GM23338 (cell line): Measurements from ENCODE around the gene CACNA1C. TPM values are rescaled to one million over a fixed set of nuclear protein-coding genes. Genes with fewer than 3 reads are reported as not detected.

Experiments used
- ATAC-seq: fragments of 200-7000 bp; cut with Tn5 transposase; 3 replicates; pipeline ENCODE4 v1.9.1; 2020
- DNase-seq: peaks from one replicate; pipeline ENCODE4 v3.0.0-alpha.2; 2015; ENCODE audit warnings: low spot score
- H2AFZ ChIP-seq: fragments of 200-600 bp; sonication (generic); 2 replicates; pipeline ENCODE4 v1.8.0; 2016; ENCODE audit warnings: antibody characterized with exemption, mild to moderate bottlenecking, moderate library complexity
- H3F3A ChIP-seq: fragments of 200-600 bp; sonication (generic); replicated peaks from 2 replicates; pipeline ENCODE4 v1.8.0; 2017; ENCODE audit warnings: antibody characterized with exemption, mixed run types, low read depth
- H3K27ac ChIP-seq: fragments of 200-600 bp; sonication (generic); 2 replicates; pipeline ENCODE4 v1.6.1; 2016; ENCODE audit warnings: low read depth
- H3K27me3 ChIP-seq: fragments of 200-600 bp; sonication (generic); 2 replicates; pipeline ENCODE4 v1.8.0; 2016; ENCODE audit warnings: mild to moderate bottlenecking, mixed run types, moderate library complexity; ENCODE audit not compliant: insufficient read depth
- H3K36me3 ChIP-seq: fragments of 200-600 bp; sonication (generic); 2 replicates; pipeline ENCODE4 v1.8.0; 2016; ENCODE audit warnings: mild to moderate bottlenecking; ENCODE audit not compliant: insufficient read depth
- H3K4me1 ChIP-seq: fragments of 200-600 bp; sonication (generic); 2 replicates; pipeline ENCODE4 v1.8.0; 2016; ENCODE audit warnings: mild to moderate bottlenecking, moderate library complexity; ENCODE audit not compliant: insufficient read depth
- H3K4me2 ChIP-seq: fragments of 200-600 bp; sonication (generic); 2 replicates; pipeline ENCODE4 v1.7.1; 2017; ENCODE audit warnings: mixed run types
- H3K4me3 ChIP-seq: fragments of 200-600 bp; sonication (generic); 2 replicates; pipeline ENCODE4 v1.6.1; 2016; ENCODE audit warnings: mixed run types
- H3K79me2 ChIP-seq: fragments of 200-600 bp; sonication (generic); replicated peaks from 2 replicates; pipeline ENCODE4 v1.8.0; 2017; ENCODE audit warnings: mild to moderate bottlenecking; ENCODE audit not compliant: insufficient read depth
- H3K9me2 ChIP-seq: fragments of 200-600 bp; sonication (generic); 2 replicates; pipeline ENCODE4 v1.8.0; 2017; ENCODE audit not compliant: insufficient read depth
- H4K20me1 ChIP-seq: fragments of 200-600 bp; sonication (generic); replicated peaks from 2 replicates; pipeline ENCODE4 v1.8.0; 2017; ENCODE audit warnings: mild to moderate bottlenecking; ENCODE audit not compliant: insufficient read depth
- H3K27ac Mint-ChIP-seq: 2 replicates; pipeline ENCODE4 v1.8.0; 2020; ENCODE audit warnings: inconsistent platforms, mild to moderate bottlenecking, moderate library complexity, mixed read lengths
- H3K27me3 Mint-ChIP-seq: 3 replicates; pipeline ENCODE4 v1.8.0; 2022; ENCODE audit warnings: low read depth, mild to moderate bottlenecking, moderate library complexity, mixed read lengths, inconsistent platforms; ENCODE audit not compliant: insufficient read depth, poor library complexity
- H3K36me3 Mint-ChIP-seq: 3 replicates; pipeline ENCODE4 v1.8.0; 2021; ENCODE audit warnings: low read depth, mild to moderate bottlenecking, inconsistent platforms, moderate library complexity, mixed read lengths
- H3K4me1 Mint-ChIP-seq: 3 replicates; pipeline ENCODE4 v1.8.0; 2020; ENCODE audit warnings: mild to moderate bottlenecking, inconsistent platforms, mixed read lengths
- H3K4me3 Mint-ChIP-seq: 3 replicates; pipeline ENCODE4 v1.8.0; 2021; ENCODE audit warnings: moderate library complexity, mild to moderate bottlenecking, inconsistent platforms, mixed read lengths
- H3K9me3 Mint-ChIP-seq: 3 replicates; pipeline ENCODE4 v1.8.0; 2020; ENCODE audit warnings: moderate library complexity, mild to moderate bottlenecking, inconsistent platforms, mixed read lengths
- CREB1 ChIP-seq: fragments of 250-450 bp; sonication (Bioruptor Pico); IDR thresholded peaks from 2 replicates; pipeline ENCODE4 v1.5.0; 2020; ENCODE audit warnings: low read depth, mild to moderate bottlenecking, moderate library complexity
- CTCF ChIP-seq, 2 experiments: fragments of 200-600 bp in 1 of 2; sonication (generic) in 1 of 2; conservative IDR thresholded peaks; 2 replicates each; pipeline versions ENCODE4 v1.5.1 to v1.6.1; 2016 to 2017; ENCODE audit warnings: antibody characterized with exemption in 2 of 2, low read depth in 2 of 2, mild to moderate bottlenecking in 2 of 2, moderate library complexity in 1 of 2
- EZH2 ChIP-seq: fragments of 200-600 bp; sonication (generic); IDR thresholded peaks from one replicate; pipeline ENCODE4 v1.8.0; 2017; ENCODE audit warnings: antibody characterized with exemption, mild to moderate bottlenecking, low read depth; ENCODE audit not compliant: unreplicated experiment
- JUNB ChIP-seq: IDR thresholded peaks from one replicate; pipeline ENCODE4 v1.6.1; 2016; ENCODE audit warnings: antibody characterized with exemption; ENCODE audit not compliant: unreplicated experiment
- NANOG ChIP-seq: IDR thresholded peaks from 2 replicates; pipeline ENCODE4 v1.6.1; 2016; ENCODE audit warnings: antibody characterized with exemption, borderline replicate concordance
- STAT1 ChIP-seq: IDR thresholded peaks from one replicate; pipeline ENCODE4 v1.6.1; 2016; ENCODE audit warnings: antibody characterized with exemption; ENCODE audit not compliant: unreplicated experiment
- ZNF114 ChIP-seq: fragments of 250-450 bp; sonication (Bioruptor Pico); IDR thresholded peaks from 2 replicates; pipeline ENCODE4 v1.5.0; 2020; ENCODE audit warnings: mild to moderate bottlenecking, moderate library complexity
- ZNF331 ChIP-seq: fragments of 250-450 bp; sonication (Bioruptor Pico); IDR thresholded peaks from 2 replicates; pipeline ENCODE4 v1.5.0; 2020; ENCODE audit warnings: low read depth, mild to moderate bottlenecking, moderate library complexity
- polyA plus RNA-seq: library from polyadenylated mRNA; unstranded; fragments of >200 nt; fragmentation: Nextera tagmentation; extraction: Ambion mirVana; gene quantifications from 2 replicates; pipeline ENCODE4 v1.2.1, GENCODE V29; 2016
- total RNA-seq: library from RNA; depleted of rRNA; stranded (reverse); fragments of >200 nt; shearing (Covaris generic); gene quantifications from 2 replicates; pipeline ENCODE4 v1.2.3, GENCODE V29; 2014
- TF ChIP-seq, protein P1 (sequence below): fragments of 250-450 bp; sonication (Bioruptor Pico); IDR thresholded peaks from 2 replicates; pipeline ENCODE4 v1.5.0; 2020; ENCODE audit warnings: mild to moderate bottlenecking, moderate library complexity

CACNA1C gene
- total and polyA plus RNA-seq, 2 experiments from 2014 or later = 0.78 to 2.1 TPM

DNA sequence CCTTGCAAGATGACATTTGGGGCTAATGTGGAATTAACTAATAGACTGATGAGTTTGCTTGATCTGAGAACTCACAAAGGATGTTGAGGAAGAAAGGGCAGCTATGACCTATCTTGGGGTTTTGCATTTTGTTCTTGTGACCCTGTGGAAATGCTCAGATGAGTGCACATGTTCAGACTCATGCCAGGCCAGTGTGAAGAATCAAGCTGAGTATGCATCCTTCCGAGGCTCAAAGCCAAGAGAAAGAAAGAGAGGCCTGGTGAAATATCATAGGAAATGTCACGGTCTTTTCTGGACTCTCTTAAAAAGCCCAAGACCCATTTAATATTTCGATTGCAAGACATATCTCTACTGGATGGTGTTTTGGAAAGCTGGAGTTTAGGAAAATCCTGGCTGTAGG is 96.3 kb downstream of the CACNA1C start (continued):
- TF ChIP-seq, protein P1, sequence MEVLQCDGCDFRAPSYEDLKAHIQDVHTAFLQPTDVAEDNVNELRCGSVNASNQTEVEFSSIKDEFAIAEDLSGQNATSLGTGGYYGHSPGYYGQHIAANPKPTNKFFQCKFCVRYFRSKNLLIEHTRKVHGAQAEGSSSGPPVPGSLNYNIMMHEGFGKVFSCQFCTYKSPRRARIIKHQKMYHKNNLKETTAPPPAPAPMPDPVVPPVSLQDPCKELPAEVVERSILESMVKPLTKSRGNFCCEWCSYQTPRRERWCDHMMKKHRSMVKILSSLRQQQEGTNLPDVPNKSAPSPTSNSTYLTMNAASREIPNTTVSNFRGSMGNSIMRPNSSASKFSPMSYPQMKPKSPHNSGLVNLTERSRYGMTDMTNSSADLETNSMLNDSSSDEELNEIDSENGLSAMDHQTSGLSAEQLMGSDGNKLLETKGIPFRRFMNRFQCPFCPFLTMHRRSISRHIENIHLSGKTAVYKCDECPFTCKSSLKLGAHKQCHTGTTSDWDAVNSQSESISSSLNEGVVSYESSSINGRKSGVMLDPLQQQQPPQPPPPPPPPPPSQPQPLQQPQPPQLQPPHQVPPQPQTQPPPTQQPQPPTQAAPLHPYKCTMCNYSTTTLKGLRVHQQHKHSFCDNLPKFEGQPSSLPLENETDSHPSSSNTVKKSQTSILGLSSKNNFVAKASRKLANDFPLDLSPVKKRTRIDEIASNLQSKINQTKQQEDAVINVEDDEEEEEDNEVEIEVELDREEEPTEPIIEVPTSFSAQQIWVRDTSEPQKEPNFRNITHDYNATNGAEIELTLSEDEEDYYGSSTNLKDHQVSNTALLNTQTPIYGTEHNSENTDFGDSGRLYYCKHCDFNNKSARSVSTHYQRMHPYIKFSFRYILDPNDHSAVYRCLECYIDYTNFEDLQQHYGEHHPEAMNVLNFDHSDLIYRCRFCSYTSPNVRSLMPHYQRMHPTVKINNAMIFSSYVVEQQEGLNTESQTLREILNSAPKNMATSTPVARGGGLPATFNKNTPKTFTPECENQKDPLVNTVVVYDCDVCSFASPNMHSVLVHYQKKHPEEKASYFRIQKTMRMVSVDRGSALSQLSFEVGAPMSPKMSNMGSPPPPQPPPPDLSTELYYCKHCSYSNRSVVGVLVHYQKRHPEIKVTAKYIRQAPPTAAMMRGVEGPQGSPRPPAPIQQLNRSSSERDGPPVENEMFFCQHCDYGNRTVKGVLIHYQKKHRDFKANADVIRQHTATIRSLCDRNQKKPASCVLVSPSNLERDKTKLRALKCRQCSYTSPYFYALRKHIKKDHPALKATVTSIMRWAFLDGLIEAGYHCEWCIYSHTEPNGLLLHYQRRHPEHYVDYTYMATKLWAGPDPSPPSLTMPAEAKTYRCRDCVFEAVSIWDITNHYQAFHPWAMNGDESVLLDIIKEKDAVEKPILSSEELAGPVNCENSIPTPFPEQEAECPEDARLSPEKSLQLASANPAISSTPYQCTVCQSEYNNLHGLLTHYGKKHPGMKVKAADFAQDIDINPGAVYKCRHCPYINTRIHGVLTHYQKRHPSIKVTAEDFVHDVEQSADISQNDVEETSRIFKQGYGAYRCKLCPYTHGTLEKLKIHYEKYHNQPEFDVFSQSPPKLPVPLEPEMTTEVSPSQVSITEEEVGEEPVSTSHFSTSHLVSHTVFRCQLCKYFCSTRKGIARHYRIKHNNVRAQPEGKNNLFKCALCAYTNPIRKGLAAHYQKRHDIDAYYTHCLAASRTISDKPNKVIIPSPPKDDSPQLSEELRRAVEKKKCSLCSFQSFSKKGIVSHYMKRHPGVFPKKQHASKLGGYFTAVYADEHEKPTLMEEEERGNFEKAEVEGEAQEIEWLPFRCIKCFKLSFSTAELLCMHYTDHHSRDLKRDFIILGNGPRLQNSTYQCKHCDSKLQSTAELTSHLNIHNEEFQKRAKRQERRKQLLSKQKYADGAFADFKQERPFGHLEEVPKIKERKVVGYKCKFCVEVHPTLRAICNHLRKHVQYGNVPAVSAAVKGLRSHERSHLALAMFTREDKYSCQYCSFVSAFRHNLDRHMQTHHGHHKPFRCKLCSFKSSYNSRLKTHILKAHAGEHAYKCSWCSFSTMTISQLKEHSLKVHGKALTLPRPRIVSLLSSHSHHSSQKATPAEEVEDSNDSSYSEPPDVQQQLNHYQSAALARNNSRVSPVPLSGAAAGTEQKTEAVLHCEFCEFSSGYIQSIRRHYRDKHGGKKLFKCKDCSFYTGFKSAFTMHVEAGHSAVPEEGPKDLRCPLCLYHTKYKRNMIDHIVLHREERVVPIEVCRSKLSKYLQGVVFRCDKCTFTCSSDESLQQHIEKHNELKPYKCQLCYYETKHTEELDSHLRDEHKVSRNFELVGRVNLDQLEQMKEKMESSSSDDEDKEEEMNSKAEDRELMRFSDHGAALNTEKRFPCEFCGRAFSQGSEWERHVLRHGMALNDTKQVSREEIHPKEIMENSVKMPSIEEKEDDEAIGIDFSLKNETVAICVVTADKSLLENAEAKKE = no peak

GRCh38 chr12:2150833-2151232 is 98.0 kb downstream of the CACNA1C start:
- Histone ChIP-seq H4K20me1 (no peaks in the 10 kb centered on the region), H3K27me3 (no peaks in the 10 kb centered on the region), H2AFZ (no peak overlapping the region), H3K36me3 (no peaks in the 10 kb centered on the region), H3K27ac (no peak overlapping the region), H3K9me2 (no peaks in the 10 kb centered on the region; the same call in 1 of the 2 replicates), H3K4me3 (no peak overlapping the region), H3K4me2 (no peak overlapping the region), H3K79me2 (no peaks in the 10 kb centered on the region), H3F3A (no peaks in the 10 kb centered on the region), H3K4me1 (no peaks in the 10 kb centered on the region)
- Mint-ChIP-seq H3K4me1 (peaks cover 12% of the 10 kb centered on the region), H3K36me3 (no peaks in the 10 kb centered on the region), H3K27ac (no peak overlapping the region), H3K9me3 (no peaks in the 10 kb centered on the region), H3K27me3 (peaks cover 2% of the 10 kb centered on the region), H3K4me3 (no peak overlapping the region)
- no peak for ATAC-seq
- no peak for DNase-seq
- TF ChIP-seq JUNB = no peak
- TF ChIP-seq, protein P1 = no peak
- TF ChIP-seq EZH2 = no peak
- TF ChIP-seq STAT1 = no peak
- no peak for TF ChIP-seq ZNF331
- TF ChIP-seq NANOG = no peak
- no peak for TF ChIP-seq CTCF (conservative IDR thresholded peaks at IDR 0.05; ENCODE audit: low read depth in 2 of 2)
- TF ChIP-seq ZNF114 (CRISPR knock-in tag) = no peak
- no peak for TF ChIP-seq CREB1
